H1 (cell line): Measurements from ENCODE around the gene ETS1. TPM values are rescaled to one million over a fixed set of nuclear protein-coding genes. Genes with fewer than 3 reads are reported as not detected.

Source experiments
- CTCF ChIA-PET: fragments of 300-600 bp; sonication (Branson Sonifier 250); formaldehyde crosslinking; loops from one replicate; lab custom pipeline; 2021; ENCODE audit not compliant: partially characterized antibody; lab: Charles Lee
- POLR2A ChIA-PET: fragments of 300-600 bp; sonication (Branson Sonifier 250); formaldehyde crosslinking; loops from one replicate; lab custom pipeline; 2021; ENCODE audit warnings: inconsistent platforms; ENCODE audit not compliant: partially characterized antibody; lab: Charles Lee
- DNase-seq, 2 experiments: peaks; one replicate each; pipeline versions ENCODE4 v3.0.0 to v3.0.0-alpha.2; 2010 to 2022; ENCODE audit warnings: low spot score in 2 of 2, low read depth in 1 of 2, mixed read lengths in 1 of 2
- FAIRE-seq: peaks from 2 replicates; lab custom pipeline; 2011; peaks lifted over from hg19 to GRCh38; lab: Jason Lieb, UNC
- H2AFZ ChIP-seq: 2 replicates; pipeline ENCODE4 v1.8.1; 2012; ENCODE audit warnings: low read length, inconsistent platforms
- H2AK5ac ChIP-seq: 2 replicates; pipeline ENCODE4 v1.6.1; 2013; ENCODE audit warnings: low read depth, low read length
- H2BK120ac ChIP-seq: replicated peaks from 2 replicates; pipeline ENCODE3; 2013; ENCODE audit warnings: low read depth, low read length, inconsistent platforms
- H2BK12ac ChIP-seq: 2 replicates; pipeline ENCODE4 v1.6.1; 2013; ENCODE audit warnings: low read depth, low read length
- H2BK15ac ChIP-seq: 2 replicates; pipeline ENCODE4 v1.6.1; 2013; ENCODE audit warnings: low read length
- H2BK20ac ChIP-seq: 2 replicates; pipeline ENCODE4 v1.6.1; 2013; ENCODE audit warnings: low read length
- H2BK5ac ChIP-seq: 2 replicates; pipeline ENCODE4 v1.6.1; 2013; ENCODE audit warnings: low read depth, low read length
- H3K14ac ChIP-seq: 2 replicates; pipeline ENCODE4 v1.6.1; 2013; ENCODE audit warnings: inconsistent platforms; ENCODE audit not compliant: insufficient read length
- H3K18ac ChIP-seq: 2 replicates; pipeline ENCODE4 v1.6.1; 2013; ENCODE audit warnings: low read length; ENCODE audit errors: extremely low read depth
- H3K23ac ChIP-seq: 2 replicates; pipeline ENCODE4 v1.6.1; 2013; ENCODE audit warnings: inconsistent platforms; ENCODE audit not compliant: insufficient read length
- H3K23me2 ChIP-seq: 2 replicates; pipeline ENCODE4 v1.6.1; 2013; ENCODE audit warnings: low read depth, low read length
- H3K27ac ChIP-seq: 2 replicates; pipeline ENCODE4 v1.6.1; 2011; ENCODE audit warnings: low read depth, low read length, inconsistent platforms
- H3K27me3 ChIP-seq, 4 experiments: replicated peaks in 1 of 4; 1 replicate in 1 of 4; 2 replicates in 3 of 4; pipeline versions ENCODE4 v1.6.1 to v1.8.1; 2011 to 2013; ENCODE audit warnings: low read length in 3 of 4, mild to moderate bottlenecking in 3 of 4, inconsistent platforms in 2 of 4, mixed read lengths in 2 of 4, moderate library complexity in 1 of 4; ENCODE audit not compliant: control insufficient read depth in 3 of 4, insufficient read depth in 3 of 4; ENCODE audit errors: extremely low read depth in 1 of 4
- H3K36me3 ChIP-seq, 4 experiments: 2 replicates each; pipeline versions ENCODE4 v1.6.1 to v1.8.1; 2011 to 2013; ENCODE audit warnings: mild to moderate bottlenecking in 4 of 4, low read length in 3 of 4, moderate library complexity in 2 of 4, control low read depth in 1 of 4, inconsistent platforms in 1 of 4; ENCODE audit not compliant: insufficient read depth in 4 of 4, control insufficient read depth in 2 of 4
- H3K4ac ChIP-seq: replicated peaks from 2 replicates; pipeline ENCODE3; 2013; ENCODE audit warnings: low read length, low read depth, mixed read lengths, inconsistent platforms; ENCODE audit not compliant: insufficient read length
- H3K4me1 ChIP-seq, 4 experiments: replicated peaks in 1 of 4; 1 replicate in 1 of 4; 2 replicates in 3 of 4; pipeline versions ENCODE4 v1.6.1 to v1.8.1; 2011 to 2013; ENCODE audit warnings: low read length in 3 of 4, inconsistent platforms in 2 of 4, mixed read lengths in 1 of 4; ENCODE audit not compliant: insufficient read depth in 4 of 4, control insufficient read depth in 3 of 4
- H3K4me2 ChIP-seq, 2 experiments: 2 replicates each; pipeline versions ENCODE4 v1.6.1 to v1.8.1; 2011 to 2013; ENCODE audit warnings: low read depth in 2 of 2, low read length in 2 of 2, control low read depth in 1 of 2, inconsistent platforms in 1 of 2, mild to moderate bottlenecking in 1 of 2; ENCODE audit not compliant: insufficient read depth in 1 of 2
- H3K4me3 ChIP-seq, 4 experiments: fragments of 200-600, 300-600 bp in 1 of 4; sonication (generic), shearing (Covaris generic), sonication (Bioruptor Twin) in 1 of 4; 2 replicates each; pipeline versions ENCODE4 v1.5.1 to v1.8.1; 2011 to 2016; ENCODE audit warnings: low read length in 4 of 4, low read depth in 3 of 4, control low read depth in 2 of 4, inconsistent platforms in 2 of 4, mild to moderate bottlenecking in 2 of 4, mixed read lengths in 1 of 4, moderate library complexity in 1 of 4; ENCODE audit not compliant: insufficient read depth in 2 of 4; ENCODE audit errors: extremely low read depth in 1 of 4
- H3K56ac ChIP-seq: replicated peaks from 2 replicates; pipeline ENCODE3; 2013; ENCODE audit warnings: low read depth, mild to moderate bottlenecking, mixed read lengths, low read length, inconsistent platforms; ENCODE audit not compliant: insufficient read length
- H3K79me1 ChIP-seq: 2 replicates; pipeline ENCODE4 v1.6.1; 2013; ENCODE audit warnings: low read depth, low read length, control low read depth
- H3K79me2 ChIP-seq, 2 experiments: 2 replicates each; pipeline versions ENCODE4 v1.6.1 to v1.8.1; 2012 to 2013; ENCODE audit warnings: low read length in 2 of 2, mild to moderate bottlenecking in 2 of 2, inconsistent platforms in 1 of 2; ENCODE audit not compliant: insufficient read depth in 2 of 2, control insufficient read depth in 1 of 2
- H3K9ac ChIP-seq, 4 experiments: replicated peaks in 1 of 4; 1 replicate in 1 of 4; 2 replicates in 3 of 4; pipeline versions ENCODE4 v1.6.1 to v1.8.1; 2011 to 2013; ENCODE audit warnings: low read depth in 3 of 4, low read length in 3 of 4, control low read depth in 2 of 4, mild to moderate bottlenecking in 2 of 4, moderate library complexity in 2 of 4, inconsistent platforms in 1 of 4; ENCODE audit errors: extremely low read depth in 1 of 4
- H3K9me3 ChIP-seq, 2 experiments: 2 replicates each; pipeline versions ENCODE4 v1.6.1 to v1.8.1; 2012 to 2013; ENCODE audit warnings: mild to moderate bottlenecking in 2 of 2, moderate library complexity in 2 of 2, control low read depth in 1 of 2, inconsistent platforms in 1 of 2, low read depth in 1 of 2, low read length in 1 of 2, mixed read lengths in 1 of 2; ENCODE audit not compliant: insufficient read depth in 2 of 2
- H4K20me1 ChIP-seq, 2 experiments: replicated peaks in 1 of 2; 2 replicates each; pipeline versions ENCODE3 to v1.8.1; 2011 to 2013; ENCODE audit warnings: inconsistent platforms in 2 of 2, low read length in 2 of 2, mild to moderate bottlenecking in 1 of 2; ENCODE audit not compliant: insufficient read depth in 2 of 2, control insufficient read depth in 1 of 2
- H4K5ac ChIP-seq: 2 replicates; pipeline ENCODE4 v1.6.1; 2013; ENCODE audit warnings: low read length, low read depth, mixed read lengths, inconsistent platforms; ENCODE audit not compliant: insufficient read length
- H4K8ac ChIP-seq: 2 replicates; pipeline ENCODE4 v1.8.0; 2013; ENCODE audit warnings: mild to moderate bottlenecking, moderate library complexity, low read length, inconsistent platforms; ENCODE audit not compliant: insufficient read depth; ENCODE audit errors: extremely low read depth
- H4K91ac ChIP-seq: replicated peaks from 2 replicates; pipeline ENCODE3; 2013; ENCODE audit warnings: low read length, mixed read lengths, inconsistent platforms; ENCODE audit not compliant: insufficient read length
- NANOG ChIP-seq: IDR thresholded peaks from 2 replicates; pipeline ENCODE4 v1.6.1; 2011; ENCODE audit warnings: low read length, low read depth, mild to moderate bottlenecking, inconsistent platforms; ENCODE audit not compliant: insufficient read depth, poor library complexity, severe bottlenecking
- WGBS, 2 experiments: shearing (Covaris generic) in 1 of 2; methylation state at CpG; one replicate each; pipeline versions ENCODE4 v1.1.6 to v1.1.7; 2013 to 2015; ENCODE audit warnings: low lambda C conversion rate in 2 of 2, mixed read lengths in 2 of 2, inconsistent platforms in 1 of 2, low coverage in 1 of 2, missing lambda C conversion rate in 1 of 2; ENCODE audit not compliant: insufficient replicate concordance in 2 of 2, insufficient coverage in 1 of 2, insufficient read length in 1 of 2; ENCODE audit errors: extremely low coverage in 1 of 2, missing lambda C conversion rate in 1 of 2; 5-methylcytosine and 5-hydroxymethylcytosine counted together
- polyA plus RNA-seq, 7 experiments: library from polyadenylated mRNA; depleted of rRNA in 3 of 7; stranded (reverse) in 5 of 7; unstranded in 2 of 7; fragments of >200 nt in 5 of 7; fragments of 200-250 nt in 2 of 7; gene quantifications; 1 replicate in 5 of 7; 2 replicates in 1 of 7; 4 replicates in 1 of 7; pipeline versions ENCODE4 v1.2.1 to v1.2.3, GENCODE V29; 2011 to 2013; ENCODE audit warnings: missing spikeins in 2 of 7, mixed read lengths in 2 of 7
- total RNA-seq: library from RNA; stranded (reverse); fragmentation: NEBNext Ultra II Directional; extraction: Animal tissue kit (Norgen Biotek cat#: 25700); gene quantifications from 2 replicates; pipeline ENCODE4 v1.2.1, GENCODE V29; 2021

Gene ETS1
- total and polyA plus RNA-seq, 2 of the 8 experiments (the other 6 are each of a cell fraction or from before 2014, with no cell fraction given), result 10.0 to 35.3 TPM

- CTCF ChIA-PET, result interaction anchor here (0.6 to 1.1 kb wide), 2 partner anchors 126 to 191 kb away, joined by 3 read pairs; no protein-coding TSS in a partner anchor
These were observed 117.3 kb downstream of the ETS1 start for GRCh38 chr11:128470081-128470480.

More at GRCh38 chr11:128470081-128470480, 117.3 kb downstream of the ETS1 start:
- Histone ChIP-seq H4K91ac (no peak overlapping the region), H2BK20ac (no peak overlapping the region)
- no peak for TF ChIP-seq NANOG
- TF ChIP-seq, all 59 proteins: peak for 0
- no peak overlapping the region for H2BK12ac ChIP-seq
- H3K79me2 ChIP-seq, result no peaks in the 10 kb centered on the region
- no peak overlapping the region for H2BK15ac ChIP-seq
- no peak overlapping the region for H2AK5ac ChIP-seq
- H4K20me1 ChIP-seq, result no peaks in the 10 kb centered on the region
- no peak overlapping the region for H4K8ac ChIP-seq
- H4K5ac ChIP-seq, result no peak overlapping the region
- POLR2A ChIA-PET, result no interaction called here
- no peak overlapping the region for H3K27ac ChIP-seq
- no peaks in the 10 kb centered on the region for H3K79me1 ChIP-seq
- no peaks in the 10 kb centered on the region for H3K9me3 ChIP-seq
- H2AFZ ChIP-seq, result no peak overlapping the region
- H2BK120ac ChIP-seq, result no peak overlapping the region
- H3K9ac ChIP-seq, result no peak overlapping the region
- H3K36me3 ChIP-seq, result peaks cover 0 to 4% (median 0%) of the 10 kb centered on the region in 4 experiments; a peak in 1 of 8 replicates
- H3K14ac ChIP-seq, result no peak overlapping the region
- no peak overlapping the region for H3K4me2 ChIP-seq
- H3K23me2 ChIP-seq, result no peaks in the 10 kb centered on the region
- H3K18ac ChIP-seq, result no peak overlapping the region
- peaks cover 0 to 3% (median 2%) of the 10 kb centered on the region in 4 experiments; a peak in 2 of 7 replicates for H3K4me1 ChIP-seq
- WGBS, 2 experiments, result 73% methylated on average over 5 of the region's 5 CpGs; no CpG with 5 or more reads in 1 of the 2 experiments
- H3K56ac ChIP-seq, result no peak overlapping the region
- no peaks in the 10 kb centered on the region for H3K27me3 ChIP-seq
- FAIRE-seq (no peak), DNase-seq (no peak)
- no peak overlapping the region for H2BK5ac ChIP-seq
- H3K23ac ChIP-seq, result no peak overlapping the region
- no peak overlapping the region for H3K4me3 ChIP-seq
- H3K4ac ChIP-seq, result no peak overlapping the region
